Measurements from ENCODE around the gene RDH13. TPM values are rescaled to one million over a fixed set of nuclear protein-coding genes. Genes with fewer than 3 reads are reported as not detected.
"Not testable (repeated sequence)": the region's sequence is repeated elsewhere in the genome, so short reads cannot be mapped to it uniquely, and the experiment has no call there.

RDH13 gene
- total and polyA plus RNA-seq, 11 donors, result 29.3 to 60.7 (median 39.4) TPM

DNA sequence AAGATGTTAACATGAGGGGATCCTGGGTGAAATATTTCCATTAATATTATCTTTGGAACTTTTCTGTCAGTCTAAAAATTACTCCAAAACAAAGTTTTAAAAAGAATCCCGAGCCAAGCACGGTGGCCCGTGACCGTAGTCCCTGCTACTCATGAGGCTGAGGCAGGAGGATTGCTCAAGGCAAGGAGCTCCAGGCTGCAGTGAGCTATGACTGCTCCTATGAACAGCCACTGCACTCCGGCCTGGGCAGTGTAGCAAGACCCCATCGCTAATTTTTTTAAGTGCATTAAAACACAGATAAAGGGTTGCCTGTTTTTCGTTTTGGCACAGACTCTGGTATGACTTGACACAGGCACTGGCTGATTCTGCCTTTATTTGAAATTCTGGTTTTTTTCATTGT lies 31.8 kb downstream of the RDH13 start:
- DNase-seq (no peak), ATAC-seq (no peak)
- H3K9me3 ChIP-seq, result no peaks in the 10 kb centered on the region
- 83 to 93% (median 88%) methylated on average over 7 of the region's 7 CpGs for WGBS, 4 donors
- H3K4me3 ChIP-seq, result no peak overlapping the region
- no peak overlapping the region for H3K27ac ChIP-seq
- TF ChIP-seq, protein P1, sequence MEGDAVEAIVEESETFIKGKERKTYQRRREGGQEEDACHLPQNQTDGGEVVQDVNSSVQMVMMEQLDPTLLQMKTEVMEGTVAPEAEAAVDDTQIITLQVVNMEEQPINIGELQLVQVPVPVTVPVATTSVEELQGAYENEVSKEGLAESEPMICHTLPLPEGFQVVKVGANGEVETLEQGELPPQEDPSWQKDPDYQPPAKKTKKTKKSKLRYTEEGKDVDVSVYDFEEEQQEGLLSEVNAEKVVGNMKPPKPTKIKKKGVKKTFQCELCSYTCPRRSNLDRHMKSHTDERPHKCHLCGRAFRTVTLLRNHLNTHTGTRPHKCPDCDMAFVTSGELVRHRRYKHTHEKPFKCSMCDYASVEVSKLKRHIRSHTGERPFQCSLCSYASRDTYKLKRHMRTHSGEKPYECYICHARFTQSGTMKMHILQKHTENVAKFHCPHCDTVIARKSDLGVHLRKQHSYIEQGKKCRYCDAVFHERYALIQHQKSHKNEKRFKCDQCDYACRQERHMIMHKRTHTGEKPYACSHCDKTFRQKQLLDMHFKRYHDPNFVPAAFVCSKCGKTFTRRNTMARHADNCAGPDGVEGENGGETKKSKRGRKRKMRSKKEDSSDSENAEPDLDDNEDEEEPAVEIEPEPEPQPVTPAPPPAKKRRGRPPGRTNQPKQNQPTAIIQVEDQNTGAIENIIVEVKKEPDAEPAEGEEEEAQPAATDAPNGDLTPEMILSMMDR (IDR thresholded peaks at IDR 0.05), result no peak
- TF ChIP-seq POLR2A (IDR thresholded peaks at IDR 0.05), result no peak
- no peaks in the 10 kb centered on the region for H3K4me1 ChIP-seq
- no peaks in the 10 kb centered on the region for H3K36me3 ChIP-seq
- H3K27me3 ChIP-seq, result no peaks in the 10 kb centered on the region
- intact Hi-C loops (cut with DNase I), result no loop called here

DNA sequence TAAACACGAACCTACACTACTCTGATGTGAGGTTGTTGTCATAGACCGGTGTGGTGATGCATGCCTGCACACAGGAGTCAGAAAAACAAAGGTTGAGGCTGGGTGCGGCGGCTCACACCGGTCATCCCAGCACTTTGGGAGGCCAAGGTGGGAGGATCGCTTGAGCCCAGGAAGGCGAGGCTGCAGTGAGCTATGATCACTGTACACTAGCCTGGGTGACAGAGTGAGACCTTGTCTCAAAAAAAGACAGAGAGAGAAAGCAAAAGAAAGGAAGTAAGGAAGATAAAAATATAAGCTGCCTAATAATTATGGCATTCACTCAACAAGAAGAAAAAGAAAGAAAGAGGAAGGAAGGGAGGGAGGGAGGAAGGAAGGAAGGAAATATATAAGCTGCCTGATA lies 34.2 kb downstream of the RDH13 start:
- WGBS, 4 donors, result 87 to 88% (median 87%) methylated on average over 7 of the region's 7 CpGs
- no peak for TF ChIP-seq POLR2A (IDR thresholded peaks at IDR 0.05)
- TF ChIP-seq, protein P1 (IDR thresholded peaks at IDR 0.05), result no peak
- H3K27ac ChIP-seq, result no peak overlapping the region
- ATAC-seq (no peak), DNase-seq (no peak)
- no peaks in the 10 kb centered on the region for H3K27me3 ChIP-seq
- no peaks in the 10 kb centered on the region for H3K9me3 ChIP-seq
- intact Hi-C loops (cut with DNase I), result no loop called here
- no peaks in the 10 kb centered on the region for H3K36me3 ChIP-seq
- H3K4me3 ChIP-seq, result no peak overlapping the region
- H3K4me1 ChIP-seq, result no peaks in the 10 kb centered on the region

DNA sequence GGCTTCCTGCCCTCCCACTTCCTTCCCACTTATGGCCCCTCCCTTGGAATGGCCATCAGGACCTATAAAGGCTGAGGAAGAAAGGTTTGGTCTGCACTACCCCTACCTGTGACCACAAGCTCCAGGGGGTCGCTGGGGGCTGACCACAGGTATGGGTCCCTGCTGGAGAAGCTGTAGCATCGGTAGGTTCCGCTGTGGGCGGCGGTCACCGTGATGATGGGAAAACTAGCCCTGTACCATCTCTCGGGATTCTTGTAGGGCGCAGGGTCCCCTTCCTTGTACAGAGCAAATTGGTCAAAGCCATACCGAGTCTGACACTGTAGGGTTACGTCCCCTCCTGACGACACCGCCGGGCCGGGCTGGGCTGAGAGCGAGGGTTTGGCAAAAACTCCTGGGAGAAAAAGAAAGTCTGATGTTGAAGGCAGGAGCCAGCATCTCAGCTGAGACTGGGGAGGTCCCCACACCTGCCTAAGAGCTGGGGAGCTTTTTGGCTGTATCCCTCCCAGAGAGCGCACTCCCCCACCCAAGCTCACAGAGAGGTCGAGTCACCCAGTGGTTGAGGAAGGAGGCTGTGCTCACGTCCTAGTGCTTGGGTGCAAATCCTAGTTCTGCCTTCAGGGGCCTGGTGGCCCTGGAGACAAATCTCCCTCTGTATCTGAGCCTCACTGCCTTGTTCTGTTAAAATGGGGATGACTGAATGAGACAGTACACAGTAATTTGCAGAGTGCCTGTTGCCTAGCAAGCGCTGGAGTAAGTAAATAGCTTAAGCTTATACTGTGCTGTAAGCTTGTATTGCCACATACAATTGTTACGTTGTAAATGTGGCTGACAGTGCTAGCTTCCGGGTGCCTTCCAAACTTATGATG lies 35.2 kb downstream of the RDH13 start:
- H3K27me3 ChIP-seq, result no peaks in the 10 kb centered on the region
- H3K36me3 ChIP-seq, result no peaks in the 10 kb centered on the region
- TF ChIP-seq, protein P1 (IDR thresholded peaks at IDR 0.05), result no peak
- no peak for TF ChIP-seq POLR2A (IDR thresholded peaks at IDR 0.05)
- peaks cover 0 to 8% (median 0%) of the 10 kb centered on the region in 12 donors for H3K9me3 ChIP-seq
- intact Hi-C loops (cut with DNase I), result no loop called here
- DNase-seq (no peak), ATAC-seq (no peak)
- no peaks in the 10 kb centered on the region for H3K4me1 ChIP-seq
- 84 to 89% (median 85%) methylated on average over 20 to 21 of the region's 21 CpGs for WGBS, 4 donors
- H3K4me3 ChIP-seq, result no peak overlapping the region
- H3K27ac ChIP-seq, result no peak overlapping the region

DNA sequence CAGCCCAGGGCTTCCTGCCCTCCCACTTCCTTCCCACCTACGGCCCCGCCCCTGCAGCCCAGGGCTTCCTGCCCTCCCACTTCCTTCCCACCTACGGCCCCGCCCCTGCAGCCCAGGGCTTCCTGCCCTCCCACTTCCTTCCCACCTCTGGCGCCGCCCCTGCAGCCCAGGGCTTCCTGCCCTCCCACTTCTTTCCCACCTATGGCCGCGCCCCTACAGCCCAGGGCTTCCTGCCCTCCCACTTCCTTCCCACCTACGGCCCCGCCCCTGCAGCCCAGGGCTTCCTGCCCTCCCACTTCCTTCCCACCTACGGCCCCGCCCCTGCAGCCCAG lies 35.8 kb downstream of the RDH13 start:
- DNase-seq; ATAC-seq; intact Hi-C loops (cut with DNase I); H3K4me3 ChIP-seq; H3K27ac ChIP-seq; H3K36me3 ChIP-seq; H3K4me1 ChIP-seq; H3K27me3 ChIP-seq: not testable (repeated sequence)
- peaks cover 0 to 11% (median 0%) of the 10 kb centered on the region in 12 donors for H3K9me3 ChIP-seq
- WGBS, 4 donors, result 71 to 83% (median 82%) methylated on average over 2 to 10 of the region's 12 CpGs

DNA sequence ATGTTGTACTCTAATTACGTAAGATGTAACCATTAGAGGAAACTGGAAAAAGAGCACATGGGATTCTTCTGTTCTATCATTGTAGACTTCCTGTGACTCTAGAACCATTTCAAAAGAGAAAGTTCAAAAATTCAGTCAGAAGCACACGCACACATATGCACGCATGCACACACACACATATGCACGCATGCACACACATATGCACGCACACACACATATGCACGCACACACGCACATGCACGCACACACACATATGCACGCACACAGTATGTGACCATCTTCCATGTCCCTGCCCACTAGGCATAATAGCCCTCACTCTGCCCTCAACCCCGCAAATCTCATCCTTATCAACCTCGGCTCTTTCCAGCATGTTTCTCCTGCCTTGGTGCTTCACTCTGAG lies 38.8 kb downstream of the RDH13 start:
- TF ChIP-seq, protein P1 (IDR thresholded peaks at IDR 0.05), result no peak
- no peak for TF ChIP-seq POLR2A (IDR thresholded peaks at IDR 0.05)
- 70 to 89% (median 84%) methylated on average over 11 of the region's 11 CpGs for WGBS, 4 donors
- Histone ChIP-seq H3K4me3 (no peak overlapping the region), H3K9me3 (peaks cover 0 to 11% (median 0%) of the 10 kb centered on the region in 12 donors), H3K27me3 (no peaks in the 10 kb centered on the region), H3K36me3 (no peaks in the 10 kb centered on the region), H3K27ac (no peak overlapping the region), H3K4me1 (no peaks in the 10 kb centered on the region)
- intact Hi-C loops (cut with DNase I), result no loop called here
- DNase-seq, result no peak
- ATAC-seq, result no peak

DNA sequence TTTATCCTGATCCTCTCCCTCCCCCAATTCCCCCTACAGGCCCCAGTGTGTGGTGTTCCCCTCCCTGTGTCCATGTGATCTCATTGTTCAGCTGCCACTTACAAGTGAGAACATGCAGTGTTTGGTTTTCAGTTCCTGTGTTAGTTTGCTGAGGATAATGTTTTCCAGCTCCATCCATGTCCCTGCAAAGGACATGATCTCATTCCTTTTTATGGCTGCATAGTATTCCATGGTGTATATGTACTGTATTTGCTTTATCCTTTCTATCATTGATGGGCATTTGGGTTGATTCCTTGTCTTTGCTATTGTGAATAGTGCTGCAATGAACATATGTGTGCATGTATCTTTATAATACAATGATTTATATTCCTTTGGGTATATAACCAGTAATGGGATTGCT lies 42.6 kb downstream of the RDH13 start:
- DNase-seq; H3K36me3 ChIP-seq; H3K4me1 ChIP-seq; H3K4me3 ChIP-seq; ATAC-seq; intact Hi-C loops (cut with DNase I); H3K27ac ChIP-seq; H3K27me3 ChIP-seq: not testable (repeated sequence)
- H3K9me3 ChIP-seq, result peaks cover 0 to 11% (median 0%) of the 10 kb centered on the region in 12 donors

Data from heart left ventricle (tissue), 16 donors.